ENCODE data around the gene SVOPL.

The SVOPL gene

DNA sequence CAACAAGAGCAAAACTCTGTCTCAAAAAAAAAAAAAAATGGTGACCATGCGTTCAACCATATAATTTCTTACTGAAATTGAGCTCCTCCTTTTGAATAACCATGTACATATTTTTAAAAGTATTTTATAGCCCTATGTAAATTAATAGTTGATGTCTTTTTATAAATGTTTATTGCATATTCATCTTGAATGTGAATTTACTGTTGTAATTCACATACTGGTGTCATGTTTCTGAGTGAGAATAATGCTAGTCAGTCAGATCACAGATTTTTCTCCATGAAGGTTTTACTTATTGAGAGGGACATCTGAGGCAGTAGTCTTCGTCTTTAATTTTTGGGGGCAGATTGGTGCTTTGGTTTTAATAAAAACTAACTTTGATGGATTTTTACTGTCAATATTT is 112.2 kb downstream of the SVOPL start:
- H3K27ac ChIP-seq: no peak overlapping the region
- H3K4me3 ChIP-seq (ENCODE audit: low read depth, low read length): no peak overlapping the region
- H3K9me3 ChIP-seq (ENCODE audit: control insufficient read depth, low read length): no peaks in the 10 kb centered on the region
- no peak overlapping the region for H3K9ac ChIP-seq
- no peak overlapping the region for H2AFZ ChIP-seq
- H3K79me2 ChIP-seq: no peaks in the 10 kb centered on the region
- H3K4me1 ChIP-seq: peaks cover 4% of the 10 kb centered on the region
- no peak overlapping the region for H3K4me2 ChIP-seq (ENCODE audit: low read length)
- H3K36me3 ChIP-seq (ENCODE audit: control insufficient read depth, insufficient read depth, low read length): no peaks in the 10 kb centered on the region
- no peak for TF ChIP-seq CTCF (IDR thresholded peaks at IDR 0.05)
- H3K27me3 ChIP-seq (ENCODE audit: control insufficient read depth, insufficient read depth, low read length): no peaks in the 10 kb centered on the region

GRCh38 chr7:138587485-138587884 is 113.7 kb downstream of the SVOPL start:
- Histone ChIP-seq H3K4me1 (peaks cover 4% of the 10 kb centered on the region), H3K4me3 (ENCODE audit: low read depth, low read length) (no peak overlapping the region), H3K36me3 (ENCODE audit: control insufficient read depth, insufficient read depth, low read length) (no peaks in the 10 kb centered on the region), H3K27ac (no peak overlapping the region), H3K79me2 (no peaks in the 10 kb centered on the region), H3K9ac (no peak overlapping the region), H2AFZ (no peak overlapping the region), H3K4me2 (ENCODE audit: low read length) (no peak overlapping the region), H3K9me3 (ENCODE audit: control insufficient read depth, low read length) (no peaks in the 10 kb centered on the region), H3K27me3 (ENCODE audit: control insufficient read depth, insufficient read depth, low read length) (no peaks in the 10 kb centered on the region)
- no peak for TF ChIP-seq CTCF (IDR thresholded peaks at IDR 0.05)

- no peak overlapping the region for H3K4me3 ChIP-seq (ENCODE audit: low read depth, low read length)
- no peak overlapping the region for H2AFZ ChIP-seq
- H3K36me3 ChIP-seq (ENCODE audit: control insufficient read depth, insufficient read depth, low read length): no peaks in the 10 kb centered on the region
- H3K27ac ChIP-seq: no peak overlapping the region
- H3K27me3 ChIP-seq (ENCODE audit: control insufficient read depth, insufficient read depth, low read length): no peaks in the 10 kb centered on the region
- H3K9ac ChIP-seq: no peak overlapping the region
- TF ChIP-seq CTCF (IDR thresholded peaks at IDR 0.05): no peak
- H3K4me1 ChIP-seq: peaks cover 4% of the 10 kb centered on the region
- no peaks in the 10 kb centered on the region for H3K9me3 ChIP-seq (ENCODE audit: control insufficient read depth, low read length)
- no peak overlapping the region for H3K4me2 ChIP-seq (ENCODE audit: low read length)
- no peaks in the 10 kb centered on the region for H3K79me2 ChIP-seq
These were observed 115.7 kb downstream of the SVOPL start for GRCh38 chr7:138585283-138585993.

DNA sequence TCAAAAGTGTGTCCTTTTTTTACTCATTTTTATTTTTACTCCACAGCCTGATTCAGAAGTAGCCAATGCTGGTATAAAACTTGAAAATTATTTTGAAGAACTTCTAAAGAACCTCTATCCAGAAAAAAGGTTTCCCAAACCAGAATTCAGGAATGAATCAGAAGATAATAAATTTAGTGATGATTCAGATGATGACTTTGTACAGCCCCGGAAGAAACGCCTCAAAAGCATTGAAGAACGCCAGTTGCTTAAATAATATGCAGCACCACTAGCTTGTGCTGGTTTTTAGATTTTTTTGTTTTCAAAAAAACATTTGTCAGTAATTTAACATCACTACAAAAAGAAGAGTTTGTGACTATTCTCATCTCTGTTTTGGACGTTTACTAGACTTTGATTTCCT is 116.5 kb downstream of the SVOPL start:
- Histone ChIP-seq H3K4me2 (ENCODE audit: low read length) (no peak overlapping the region), H3K4me1 (peaks cover 4% of the 10 kb centered on the region), H3K79me2 (no peaks in the 10 kb centered on the region), H2AFZ (no peak overlapping the region), H3K9me3 (ENCODE audit: control insufficient read depth, low read length) (no peaks in the 10 kb centered on the region), H3K36me3 (ENCODE audit: control insufficient read depth, insufficient read depth, low read length) (no peaks in the 10 kb centered on the region), H3K4me3 (ENCODE audit: low read depth, low read length) (no peak overlapping the region), H3K27me3 (ENCODE audit: control insufficient read depth, insufficient read depth, low read length) (no peaks in the 10 kb centered on the region), H3K9ac (no peak overlapping the region), H3K27ac (no peak overlapping the region)
- no peak for TF ChIP-seq CTCF (IDR thresholded peaks at IDR 0.05)

DNA sequence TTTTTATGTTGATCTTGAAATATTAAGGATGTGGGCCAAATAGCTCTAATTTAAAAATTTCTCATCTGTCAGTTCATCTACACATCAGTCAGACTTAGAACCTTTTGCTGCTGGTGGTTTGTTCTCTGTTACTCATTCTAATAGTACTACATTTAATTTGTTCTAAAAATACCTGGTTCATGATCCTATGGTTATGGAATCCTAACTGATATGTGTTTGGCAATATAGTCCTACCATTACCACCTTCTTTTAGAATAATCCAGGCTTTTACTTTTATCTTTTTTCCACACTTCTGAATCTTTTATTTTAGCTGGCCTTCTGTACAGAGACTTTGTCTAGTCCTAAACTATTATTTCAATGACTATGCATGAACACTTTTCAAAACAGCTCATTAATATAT is 116.9 kb downstream of the SVOPL start:
- no peak overlapping the region for H3K4me2 ChIP-seq (ENCODE audit: low read length)
- H3K79me2 ChIP-seq: no peaks in the 10 kb centered on the region
- H3K36me3 ChIP-seq (ENCODE audit: control insufficient read depth, insufficient read depth, low read length): no peaks in the 10 kb centered on the region
- TF ChIP-seq CTCF (IDR thresholded peaks at IDR 0.05): no peak
- peaks cover 4% of the 10 kb centered on the region for H3K4me1 ChIP-seq
- no peak overlapping the region for H3K9ac ChIP-seq
- H3K4me3 ChIP-seq (ENCODE audit: low read depth, low read length): no peak overlapping the region
- no peaks in the 10 kb centered on the region for H3K27me3 ChIP-seq (ENCODE audit: control insufficient read depth, insufficient read depth, low read length)
- H2AFZ ChIP-seq: no peak overlapping the region
- no peak overlapping the region for H3K27ac ChIP-seq
- H3K9me3 ChIP-seq (ENCODE audit: control insufficient read depth, low read length): no peaks in the 10 kb centered on the region
